ENCODE results near the gene ZNF138.

ZNF138 gene

GRCh38 chr7:64869912-64870562 lies 75.8 kb downstream of the ZNF138 start:
- H3K36me3 ChIP-seq (ENCODE audit: control insufficient read depth, insufficient read depth, low read length): no peaks in the 10 kb centered on the region
- H3K9me3 ChIP-seq (ENCODE audit: control insufficient read depth, insufficient read depth, low read length): no peaks in the 10 kb centered on the region
- no peak overlapping the region for H3K4me3 ChIP-seq (ENCODE audit: low read depth, low read length)
- H3K9ac ChIP-seq (ENCODE audit: low read depth, low read length): no peak overlapping the region
- peaks cover 2% of the 10 kb centered on the region for H3K27me3 ChIP-seq (ENCODE audit: control insufficient read depth, insufficient read depth, low read length)
- no peaks in the 10 kb centered on the region for H3K4me1 ChIP-seq (ENCODE audit: control insufficient read depth, insufficient read depth, low read length)

GRCh38 chr7:64870656-64871055 lies 76.4 kb downstream of the ZNF138 start:
- Histone ChIP-seq H3K9ac (ENCODE audit: low read depth, low read length) (no peak overlapping the region), H3K27me3 (ENCODE audit: control insufficient read depth, insufficient read depth, low read length) (peaks cover 4% of the 10 kb centered on the region), H3K36me3 (ENCODE audit: control insufficient read depth, insufficient read depth, low read length) (no peaks in the 10 kb centered on the region), H3K9me3 (ENCODE audit: control insufficient read depth, insufficient read depth, low read length) (no peaks in the 10 kb centered on the region), H3K4me3 (ENCODE audit: low read depth, low read length) (no peak overlapping the region), H3K4me1 (ENCODE audit: control insufficient read depth, insufficient read depth, low read length) (no peaks in the 10 kb centered on the region)

GRCh38 chr7:64871761-64872160 lies 77.5 kb downstream of the ZNF138 start:
- H3K9ac ChIP-seq (ENCODE audit: low read depth, low read length): no peak overlapping the region
- no peaks in the 10 kb centered on the region for H3K4me1 ChIP-seq (ENCODE audit: control insufficient read depth, insufficient read depth, low read length)
- H3K27me3 ChIP-seq (ENCODE audit: control insufficient read depth, insufficient read depth, low read length): peaks cover 15% of the 10 kb centered on the region
- H3K9me3 ChIP-seq (ENCODE audit: control insufficient read depth, insufficient read depth, low read length): no peaks in the 10 kb centered on the region
- no peak overlapping the region for H3K4me3 ChIP-seq (ENCODE audit: low read depth, low read length)
- no peaks in the 10 kb centered on the region for H3K36me3 ChIP-seq (ENCODE audit: control insufficient read depth, insufficient read depth, low read length)

- Histone ChIP-seq H3K4me1 (ENCODE audit: control insufficient read depth, insufficient read depth, low read length) (no peaks in the 10 kb centered on the region), H3K9ac (ENCODE audit: low read depth, low read length) (no peak overlapping the region), H3K9me3 (ENCODE audit: control insufficient read depth, insufficient read depth, low read length) (no peaks in the 10 kb centered on the region), H3K36me3 (ENCODE audit: control insufficient read depth, insufficient read depth, low read length) (no peaks in the 10 kb centered on the region), H3K4me3 (ENCODE audit: low read depth, low read length) (no peak overlapping the region), H3K27me3 (ENCODE audit: control insufficient read depth, insufficient read depth, low read length) (peaks cover 22% of the 10 kb centered on the region)
Measured at GRCh38 chr7:64872351-64873154, 78.3 kb downstream of the ZNF138 start.

GRCh38 chr7:64873155-64873500 lies 78.9 kb downstream of the ZNF138 start:
- no peak overlapping the region for H3K9ac ChIP-seq (ENCODE audit: low read depth, low read length)
- H3K9me3 ChIP-seq (ENCODE audit: control insufficient read depth, insufficient read depth, low read length): no peaks in the 10 kb centered on the region
- no peaks in the 10 kb centered on the region for H3K4me1 ChIP-seq (ENCODE audit: control insufficient read depth, insufficient read depth, low read length)
- H3K36me3 ChIP-seq (ENCODE audit: control insufficient read depth, insufficient read depth, low read length): no peaks in the 10 kb centered on the region
- no peak overlapping the region for H3K4me3 ChIP-seq (ENCODE audit: low read depth, low read length)
- H3K27me3 ChIP-seq (ENCODE audit: control insufficient read depth, insufficient read depth, low read length): peaks cover 28% of the 10 kb centered on the region

- H3K9ac ChIP-seq (ENCODE audit: low read depth, low read length): no peak overlapping the region
- no peak overlapping the region for H3K4me3 ChIP-seq (ENCODE audit: low read depth, low read length)
- H3K27me3 ChIP-seq (ENCODE audit: control insufficient read depth, insufficient read depth, low read length): peaks cover 32% of the 10 kb centered on the region
- H3K4me1 ChIP-seq (ENCODE audit: control insufficient read depth, insufficient read depth, low read length): no peaks in the 10 kb centered on the region
- H3K9me3 ChIP-seq (ENCODE audit: control insufficient read depth, insufficient read depth, low read length): no peaks in the 10 kb centered on the region
- no peaks in the 10 kb centered on the region for H3K36me3 ChIP-seq (ENCODE audit: control insufficient read depth, insufficient read depth, low read length)
Measured at GRCh38 chr7:64873517-64873916, 79.3 kb downstream of the ZNF138 start.

- no peaks in the 10 kb centered on the region for H3K36me3 ChIP-seq (ENCODE audit: control insufficient read depth, insufficient read depth, low read length)
- no peaks in the 10 kb centered on the region for H3K4me1 ChIP-seq (ENCODE audit: control insufficient read depth, insufficient read depth, low read length)
- peaks cover 38% of the 10 kb centered on the region for H3K27me3 ChIP-seq (ENCODE audit: control insufficient read depth, insufficient read depth, low read length)
- H3K4me3 ChIP-seq (ENCODE audit: low read depth, low read length): no peak overlapping the region
- H3K9ac ChIP-seq (ENCODE audit: low read depth, low read length): no peak overlapping the region
- H3K9me3 ChIP-seq (ENCODE audit: control insufficient read depth, insufficient read depth, low read length): no peaks in the 10 kb centered on the region
Measured at GRCh38 chr7:64874114-64874513, 79.9 kb downstream of the ZNF138 start.

GRCh38 chr7:64874562-64875250 lies 80.5 kb downstream of the ZNF138 start:
- Histone ChIP-seq H3K9me3 (ENCODE audit: control insufficient read depth, insufficient read depth, low read length) (no peaks in the 10 kb centered on the region), H3K4me3 (ENCODE audit: low read depth, low read length) (no peak overlapping the region), H3K27me3 (ENCODE audit: control insufficient read depth, insufficient read depth, low read length) (peaks cover 39% of the 10 kb centered on the region)

GRCh38 chr7:64875258-64875657 lies 81.0 kb downstream of the ZNF138 start:
- Histone ChIP-seq H3K36me3 (ENCODE audit: control insufficient read depth, insufficient read depth, low read length) (no peaks in the 10 kb centered on the region), H3K9me3 (ENCODE audit: control insufficient read depth, insufficient read depth, low read length) (no peaks in the 10 kb centered on the region), H3K9ac (ENCODE audit: low read depth, low read length) (no peak overlapping the region), H3K4me3 (ENCODE audit: low read depth, low read length) (no peak overlapping the region), H3K27me3 (ENCODE audit: control insufficient read depth, insufficient read depth, low read length) (peaks cover 40% of the 10 kb centered on the region), H3K4me1 (ENCODE audit: control insufficient read depth, insufficient read depth, low read length) (no peaks in the 10 kb centered on the region)

More at GRCh38 chr7:64874562-64875250, 80.5 kb downstream of the ZNF138 start:
- Histone ChIP-seq H3K36me3 (ENCODE audit: control insufficient read depth, insufficient read depth, low read length) (no peaks in the 10 kb centered on the region), H3K9ac (ENCODE audit: low read depth, low read length) (no peak overlapping the region), H3K4me1 (ENCODE audit: control insufficient read depth, insufficient read depth, low read length) (no peaks in the 10 kb centered on the region)

GRCh38 chr7:64875658-64876406 lies 81.6 kb downstream of the ZNF138 start:
- Histone ChIP-seq H3K4me1 (ENCODE audit: control insufficient read depth, insufficient read depth, low read length) (no peaks in the 10 kb centered on the region), H3K9me3 (ENCODE audit: control insufficient read depth, insufficient read depth, low read length) (no peaks in the 10 kb centered on the region), H3K27me3 (ENCODE audit: control insufficient read depth, insufficient read depth, low read length) (peaks cover 45% of the 10 kb centered on the region), H3K4me3 (ENCODE audit: low read depth, low read length) (no peak overlapping the region), H3K36me3 (ENCODE audit: control insufficient read depth, insufficient read depth, low read length) (no peaks in the 10 kb centered on the region), H3K9ac (ENCODE audit: low read depth, low read length) (no peak overlapping the region)

Data from iPS-15b (cell line).